Posterior vena cava (tissue), 2 donors: Measurements from ENCODE around the gene PHF11. TPM values are rescaled to one million over a fixed set of nuclear protein-coding genes. Genes with fewer than 3 reads are reported as not detected.
"Not testable (repeated sequence)": the region's sequence is repeated elsewhere in the genome, so short reads cannot be mapped to it uniquely, and the experiment has no call there.

Source experiments
- DNase-seq: peaks from one replicate; pipeline ENCODE4 v3.0.0-alpha.2; 2020; ENCODE audit warnings: low spot score
- intact Hi-C, 2 donors: fragments of 100-400 bp; cut with DNase I; formaldehyde crosslinking; loops; one replicate each; pipeline versions ENCODE4 v1.14.1 to v1.14.2; 2022 to 2023
- total RNA-seq, 2 donors: library from RNA; stranded (reverse); fragmentation: NEBNext Ultra II Directional; extraction: Animal tissue kit (Norgen Biotek cat#: 25700); gene quantifications; one replicate each; pipeline ENCODE4 v1.2.1, GENCODE V29; 2021
- donor health status: DM: yes; HTN: yes; CAD: no.
- donor health status: DM: yes; HTN: yes; CAD: no.

Gene PHF11
- total RNA-seq, 2 donors from 2014 or later = 49.8 to 54.1 TPM

DNA sequence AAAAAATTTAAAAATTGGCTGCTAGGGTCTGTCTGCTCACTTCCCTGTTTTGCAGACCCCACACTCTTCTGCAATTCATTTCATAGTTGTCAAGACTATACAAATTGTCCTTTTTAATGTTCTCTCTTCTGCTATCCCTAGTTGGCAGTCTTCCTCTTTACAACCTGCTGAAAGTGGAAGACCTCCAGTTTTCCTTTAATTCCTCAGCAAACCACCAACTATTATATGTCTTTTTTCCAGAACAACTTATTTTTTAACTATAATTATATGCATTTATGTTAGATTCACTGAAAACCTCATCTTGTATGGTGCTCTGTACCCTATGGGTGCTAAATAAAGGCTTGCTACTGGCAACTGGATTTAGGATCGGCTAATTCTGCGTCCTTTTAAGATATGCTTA is 1.1 kb upstream of the PHF11 start:
- intact Hi-C loops = no loop called here
- no peak for DNase-seq

DNA sequence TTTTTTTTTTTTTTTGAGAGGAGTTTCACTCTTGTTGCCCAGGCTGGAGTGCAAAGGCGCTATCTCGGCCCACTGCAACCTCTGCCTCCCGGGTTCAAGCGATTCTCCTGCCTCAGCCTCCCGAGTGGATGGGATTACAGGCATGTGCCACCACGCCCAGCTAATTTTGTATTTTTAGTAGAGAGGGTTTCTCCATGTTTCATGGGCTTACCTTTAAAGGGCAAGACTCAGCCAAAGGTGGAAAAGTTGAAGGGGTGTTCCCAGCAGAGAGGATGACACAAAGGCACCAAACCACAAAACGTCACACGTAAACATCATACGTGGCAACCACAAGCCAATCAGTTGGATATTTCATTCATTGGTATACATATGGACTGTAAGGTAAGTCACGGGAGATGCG is 1.1 kb downstream of the PHF11 start:
- DNase-seq, intact Hi-C loops: not testable (repeated sequence)

DNA sequence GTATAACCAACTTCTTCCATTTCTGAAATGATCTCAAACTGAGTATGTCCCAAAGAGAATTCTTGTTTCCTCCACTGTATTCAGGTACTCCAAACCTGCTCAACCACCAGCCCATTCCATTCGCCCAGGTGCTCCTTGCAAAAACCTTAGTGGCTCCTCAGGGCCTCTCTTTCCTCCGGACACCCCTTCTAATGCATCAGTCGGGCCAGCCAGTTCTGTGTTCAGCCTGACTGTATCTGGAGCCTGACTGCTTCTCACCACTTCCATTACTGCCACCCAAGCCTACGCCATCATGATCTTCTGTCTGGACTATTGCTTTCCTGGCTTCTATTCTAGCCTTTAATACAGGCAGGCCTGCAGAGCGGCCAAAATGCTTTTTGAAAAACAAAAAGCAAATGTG is 1.5 kb downstream of the PHF11 start:
- intact Hi-C loops = no loop called here

DNA sequence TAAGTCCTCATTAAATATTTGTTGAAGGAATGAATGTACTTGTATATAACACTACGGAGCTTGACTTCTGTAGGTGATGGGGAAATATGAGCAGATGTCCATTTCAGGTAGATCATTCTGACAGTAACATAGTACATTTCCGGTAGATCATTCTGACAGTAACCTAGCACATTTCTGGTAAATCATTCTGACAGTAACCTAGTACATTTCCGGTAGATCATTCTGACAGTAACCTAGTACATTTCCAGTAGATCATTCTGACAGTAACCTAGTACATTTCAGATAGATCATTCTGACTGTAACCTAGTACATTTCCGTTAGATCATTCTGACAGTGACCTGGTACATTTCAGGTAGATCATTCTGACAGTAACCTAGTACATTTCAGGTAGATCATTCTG is 2.5 kb downstream of the PHF11 start:
- intact Hi-C loops = no loop called here
- DNase-seq = no peak

More for the DNA sequence above, 1.5 kb downstream of the PHF11 start:
- DNase-seq = no peak

- intact Hi-C loops = no loop called here
- no peak for DNase-seq
Observed at GRCh38 chr13:49499889-49500660, 4.3 kb downstream of the PHF11 start.

- intact Hi-C loops = no loop called here
- no peak for DNase-seq
Observed at GRCh38 chr13:49502954-49503353, 7.2 kb downstream of the PHF11 start.

DNA sequence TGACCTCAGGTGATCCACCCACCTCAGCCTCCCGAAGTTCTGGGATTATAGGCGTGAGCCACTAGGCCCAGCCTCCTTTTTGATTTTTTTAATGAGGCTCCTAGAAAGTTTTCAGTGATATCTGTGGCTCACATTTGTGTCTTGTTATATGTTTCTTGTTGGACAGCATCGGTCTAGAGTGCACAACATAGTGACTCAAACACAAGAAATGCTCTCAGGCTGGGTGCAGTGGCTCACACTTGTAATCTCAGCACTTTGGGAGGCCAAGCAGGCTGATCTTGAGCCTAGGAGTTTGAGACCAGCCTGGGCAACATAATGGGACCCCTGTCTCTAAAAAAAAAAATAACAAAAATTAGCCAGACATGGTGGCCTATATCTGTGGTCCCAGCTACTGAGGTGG is 8.2 kb downstream of the PHF11 start:
- intact Hi-C loops = no loop called here
- DNase-seq = no peak

DNA sequence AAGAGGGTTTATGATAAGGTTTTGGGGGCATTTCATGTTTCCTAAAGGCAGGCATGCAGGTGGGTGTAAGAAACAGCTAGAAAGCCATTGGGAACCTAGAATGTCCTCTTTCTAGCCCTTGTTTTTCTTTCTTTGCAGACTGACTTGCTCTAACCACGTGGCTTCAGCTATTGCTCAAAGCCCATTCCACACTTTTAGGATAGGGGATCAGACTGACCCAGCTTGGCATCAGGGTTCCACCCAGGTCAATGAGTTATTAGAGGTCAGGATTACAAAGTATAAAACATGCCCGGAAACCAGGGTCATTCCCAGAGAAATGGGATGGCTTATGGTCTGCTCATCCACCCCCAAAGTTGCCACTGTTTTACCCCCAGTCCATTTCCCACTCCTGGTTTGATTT is 16.8 kb downstream of the PHF11 start:
- intact Hi-C loops = no loop called here
- DNase-seq = no peak

GRCh38 chr13:49516467-49516866 is 20.7 kb downstream of the PHF11 start:
- DNase-seq = no peak
- intact Hi-C loops = no loop called here

- intact Hi-C loops = no loop called here
- no peak for DNase-seq
Observed at GRCh38 chr13:49517461-49517860, 21.7 kb downstream of the PHF11 start.

GRCh38 chr13:49521224-49521623 is 25.5 kb downstream of the PHF11 start:
- DNase-seq = no peak
- intact Hi-C loops = no loop called here

DNA sequence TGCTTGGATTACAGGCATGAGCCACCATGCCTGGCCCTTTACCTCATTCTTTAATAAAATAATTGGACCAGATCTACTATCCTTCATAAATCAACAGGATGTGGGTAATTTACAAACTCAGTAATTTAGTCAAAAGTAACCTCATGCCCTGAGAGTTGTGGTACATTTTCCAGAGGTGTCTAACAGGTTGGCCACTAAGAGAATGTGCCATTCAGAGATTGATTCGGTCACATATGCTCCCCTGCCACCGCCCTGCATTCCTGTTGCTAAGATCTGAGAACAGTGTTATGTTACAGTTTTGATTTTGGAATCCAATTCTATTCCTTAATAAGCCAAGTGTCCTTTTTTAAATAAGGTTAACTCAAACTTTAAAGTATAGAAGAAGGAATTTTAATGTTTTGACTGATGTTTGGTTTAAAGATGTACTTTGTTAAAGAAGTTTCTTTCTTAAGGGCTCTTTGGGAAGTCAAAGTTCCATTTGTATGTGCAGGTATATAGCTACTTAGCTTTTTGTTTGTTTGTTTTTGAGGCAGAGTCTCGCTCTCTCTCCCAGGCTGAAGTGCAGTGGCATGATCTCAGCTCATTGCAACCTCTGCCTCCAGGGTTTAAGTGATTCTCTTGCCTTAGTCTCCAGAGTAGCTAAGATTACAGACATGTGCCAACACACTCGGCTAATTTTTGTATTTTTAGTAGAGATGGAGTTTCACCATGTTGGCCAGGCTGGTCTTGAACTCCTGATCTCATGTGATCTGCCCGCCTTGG is 29.2 kb downstream of the PHF11 start:
- no peak for DNase-seq
- intact Hi-C loops = no loop called here

GRCh38 chr13:49527123-49527522 is 31.4 kb downstream of the PHF11 start:
- no peak for DNase-seq
- intact Hi-C loops = no loop called here

DNA sequence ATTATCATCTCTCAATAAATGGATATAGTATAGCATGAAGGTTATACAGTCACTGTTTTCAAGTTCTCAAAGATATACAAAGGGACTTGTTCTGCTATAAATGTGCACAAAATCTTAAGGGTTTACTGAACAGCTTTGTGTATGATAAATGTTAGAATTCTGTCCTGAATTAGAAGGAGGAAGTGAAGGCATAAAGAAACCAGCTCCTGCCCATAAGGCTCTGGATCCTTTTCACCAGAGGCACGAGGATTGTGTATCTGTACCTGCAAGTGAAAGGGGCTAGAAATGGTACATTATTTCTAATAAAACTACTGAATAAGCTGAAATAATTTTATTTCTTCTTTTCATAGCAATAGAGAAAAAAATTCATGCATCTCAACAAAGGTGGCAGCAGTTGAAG is 32.4 kb downstream of the PHF11 start:
- intact Hi-C loops = no loop called here
- no peak for DNase-seq

GRCh38 chr13:49530457-49530856 is 34.7 kb downstream of the PHF11 start:
- no peak for DNase-seq

GRCh38 chr13:49532593-49532992 is 36.8 kb downstream of the PHF11 start:
- no peak for DNase-seq
- intact Hi-C loops = no loop called here

More at GRCh38 chr13:49530457-49530856, 34.7 kb downstream of the PHF11 start:
- intact Hi-C loops = no loop called here

DNA sequence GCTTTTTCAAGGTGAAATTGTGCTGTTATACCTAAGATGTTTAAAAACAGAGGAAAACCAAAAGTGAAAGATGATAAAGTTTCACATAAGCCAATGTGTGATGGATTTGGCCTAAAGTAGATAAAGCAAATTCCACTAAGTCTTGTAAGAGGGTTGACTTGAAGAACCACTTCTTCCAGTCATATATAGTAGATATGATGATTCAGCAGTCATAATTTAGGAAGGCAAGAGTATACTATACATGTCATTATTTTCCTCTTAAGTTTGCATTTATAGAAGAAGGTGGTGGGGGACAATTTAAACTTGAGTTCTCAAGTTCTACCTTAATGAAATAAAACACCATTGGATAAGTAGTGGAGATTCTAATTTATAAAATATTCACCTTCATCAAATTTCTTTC is 37.3 kb downstream of the PHF11 start:
- intact Hi-C loops = no loop called here
- no peak for DNase-seq

DNA sequence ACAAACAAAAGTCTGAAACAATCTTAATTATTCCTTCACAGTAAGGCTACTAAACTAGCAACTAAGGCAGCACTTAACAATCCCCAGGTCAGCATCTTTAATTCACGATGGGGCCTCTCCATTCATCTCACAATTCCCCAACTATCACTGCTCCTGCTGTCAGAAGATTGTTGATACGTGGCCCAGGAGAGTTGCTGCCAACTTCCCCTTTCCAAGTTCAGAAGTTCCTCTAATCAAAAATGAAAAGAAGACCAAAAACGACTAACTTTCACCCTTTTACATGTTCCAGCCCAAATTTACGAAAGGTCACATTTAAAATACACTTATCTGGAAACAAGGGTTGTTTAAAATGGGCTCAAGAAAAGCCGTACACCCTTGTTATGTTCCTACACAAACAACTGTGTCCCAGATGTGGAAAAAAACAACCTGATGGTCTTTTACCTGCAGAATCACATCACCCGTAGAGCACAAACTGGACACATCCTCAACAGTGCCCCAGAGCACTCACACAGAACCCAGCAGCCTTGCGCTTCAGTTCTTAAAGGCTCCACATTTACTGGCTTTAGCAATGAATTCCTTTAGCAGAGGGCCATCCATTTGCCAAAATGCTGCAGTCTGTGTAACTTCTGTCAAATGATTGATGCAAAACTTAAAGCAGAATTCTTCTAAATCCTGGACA is 38.0 kb downstream of the PHF11 start:
- intact Hi-C loops = no loop called here
- DNase-seq = no peak

- DNase-seq = no peak
- intact Hi-C loops = no loop called here
Observed at GRCh38 chr13:49536144-49536873, 40.6 kb downstream of the PHF11 start.

GRCh38 chr13:49538404-49538803 is 42.7 kb downstream of the PHF11 start:
- intact Hi-C loops = no loop called here
- no peak for DNase-seq
